Tibial nerve (tissue), 4 donors: Measurements from ENCODE around the gene FAM234A.

Experiments
- CTCF ChIP-seq, 5 experiments: fragments of 200-600 bp in 3 of 5; fragments of 450-650 bp in 2 of 5; sonication (generic) in 3 of 5; IDR thresholded peaks; one replicate each; pipeline ENCODE4 v1.5.1; 2016 to 2019; ENCODE audit warnings: antibody characterized with exemption in 5 of 5, mild to moderate bottlenecking in 3 of 5, moderate library complexity in 2 of 5
- EP300 ChIP-seq, 2 donors: sonication (generic); formaldehyde crosslinking; IDR thresholded peaks; one replicate each; pipeline ENCODE4 v1.6.1; 2017; ENCODE audit warnings: antibody characterized with exemption in 2 of 2, mild to moderate bottlenecking in 1 of 2
- POLR2A ChIP-seq, 2 donors: fragments of 450-650 bp; IDR thresholded peaks; one replicate each; pipeline ENCODE4 v1.6.1; 2017; ENCODE audit warnings: antibody characterized with exemption in 2 of 2, mild to moderate bottlenecking in 2 of 2, moderate library complexity in 2 of 2

GRCh38 chr16:275786-276232, 41.2 kb downstream of the FAM234A start, which contains the start of gene RGS11:
- TF ChIP-seq CTCF (IDR thresholded peaks at IDR 0.05), result no peak
- TF ChIP-seq POLR2A (IDR thresholded peaks at IDR 0.05), result no peak
- no peak for TF ChIP-seq EP300 (IDR thresholded peaks at IDR 0.05)
